ENCODE results near the gene ZFYVE21. TPM values are rescaled to one million over a fixed set of nuclear protein-coding genes. Genes with fewer than 3 reads are reported as not detected.
"Not testable (repeated sequence)": the region's sequence is repeated elsewhere in the genome, so short reads cannot be mapped to it uniquely, and the experiment has no call there.

ZFYVE21 gene
- total RNA-seq, 1 experiment from 2014 or later = 47.2 TPM

- Histone ChIP-seq H3K36me3 (ENCODE audit: low read depth, low read length) (peaks cover 39% of the 10 kb centered on the region), H3K27me3 (ENCODE audit: low read length) (no peaks in the 10 kb centered on the region), H3F3A (ENCODE audit: low read length, unreplicated experiment) (peaks cover 4% of the 10 kb centered on the region), H3K4me2 (ENCODE audit: low read length) (no peak overlapping the region), H3K4me3 (ENCODE audit: low read length) (no peak overlapping the region), H3K79me2 (ENCODE audit: low read length) (no peaks in the 10 kb centered on the region; the same call in 1 of the 2 replicates), H4K20me1 (ENCODE audit: low read length) (0 out of 2 replicates have a peak, but pooled peaks cover 4% of the 10 kb centered on the region), H3K4me1 (ENCODE audit: insufficient read depth, low read length) (peaks cover 23% of the 10 kb centered on the region), H3K9me2 (replicated peaks; ENCODE audit: low read length) (no peaks in the 10 kb centered on the region), H2AFZ (ENCODE audit: low read length) (no peak overlapping the region), H3K27ac (ENCODE audit: low read length) (no peak overlapping the region), H3K9me3 (ENCODE audit: low read length) (no peaks in the 10 kb centered on the region), H3K9ac (ENCODE audit: low read length) (no peak overlapping the region)
- ATAC-seq = no peak
- intact Hi-C loops (cut with micrococcal nuclease) = no loop called here
- no peak for DNase-seq
- TF ChIP-seq EZH2phosphoT487 (IDR thresholded peaks at IDR 0.05; ENCODE audit: borderline replicate concordance, low read length) = no peak
- TF ChIP-seq CTCF (conservative IDR thresholded peaks at IDR 0.05; ENCODE audit: low read depth, low read length) = no peak
- TF ChIP-seq EZH2 (IDR thresholded peaks at IDR 0.05; ENCODE audit: low read length, unreplicated experiment) = no peak
- CTCF ChIA-PET = no interaction called here
- no TSS peak for BruUV-seq (replicated peaks)
- POLR2A ChIA-PET (ENCODE audit: unreplicated experiment) = no interaction called here
Measured at GRCh38 chr14:103688906-103689902, 26.4 kb upstream of the ZFYVE21 start.

- intact Hi-C loops (cut with micrococcal nuclease) = no loop called here
- Histone ChIP-seq H3K9ac (ENCODE audit: low read length) (no peak overlapping the region), H3K4me1 (ENCODE audit: insufficient read depth, low read length) (peaks cover 23% of the 10 kb centered on the region), H3K79me2 (ENCODE audit: low read length) (no peaks in the 10 kb centered on the region; the same call in 1 of the 2 replicates), H3K27ac (ENCODE audit: low read length) (no peak overlapping the region), H3K9me3 (ENCODE audit: low read length) (no peaks in the 10 kb centered on the region), H4K20me1 (ENCODE audit: low read length) (0 out of 2 replicates have a peak, but pooled peaks cover 4% of the 10 kb centered on the region), H3K4me3 (ENCODE audit: low read length) (no peak overlapping the region), H3K4me2 (ENCODE audit: low read length) (no peak overlapping the region), H3F3A (ENCODE audit: low read length, unreplicated experiment) (peaks cover 4% of the 10 kb centered on the region), H3K36me3 (ENCODE audit: low read depth, low read length) (peaks cover 35% of the 10 kb centered on the region), H3K27me3 (ENCODE audit: low read length) (no peaks in the 10 kb centered on the region), H3K9me2 (replicated peaks; ENCODE audit: low read length) (no peaks in the 10 kb centered on the region), H2AFZ (ENCODE audit: low read length) (no peak overlapping the region)
- DNase-seq (no peak), ATAC-seq (no peak)
- ChIA-PET CTCF (no interaction called here), POLR2A (ENCODE audit: unreplicated experiment) (no interaction called here)
- no TSS peak for BruUV-seq (replicated peaks)
- TF ChIP-seq CTCF (conservative IDR thresholded peaks at IDR 0.05; ENCODE audit: low read depth, low read length) (no peak), EZH2 (IDR thresholded peaks at IDR 0.05; ENCODE audit: low read length, unreplicated experiment) (no peak), EZH2phosphoT487 (IDR thresholded peaks at IDR 0.05; ENCODE audit: borderline replicate concordance, low read length) (no peak)
Measured at GRCh38 chr14:103690332-103690731, 25.3 kb upstream of the ZFYVE21 start.

GRCh38 chr14:103691655-103692054 lies 24.0 kb upstream of the ZFYVE21 start:
- peaks cover 27% of the 10 kb centered on the region for H3K36me3 ChIP-seq (ENCODE audit: low read depth, low read length)
- H3K79me2 ChIP-seq (ENCODE audit: low read length); POLR2A ChIA-PET (ENCODE audit: unreplicated experiment); H3K4me2 ChIP-seq (ENCODE audit: low read length); H3K9me3 ChIP-seq (ENCODE audit: low read length); H3K27ac ChIP-seq (ENCODE audit: low read length); H3K4me3 ChIP-seq (ENCODE audit: low read length); CTCF ChIA-PET; intact Hi-C loops (cut with micrococcal nuclease); H3K27me3 ChIP-seq (ENCODE audit: low read length); DNase-seq; H3K9me2 ChIP-seq (replicated peaks; ENCODE audit: low read length); ATAC-seq; H3K9ac ChIP-seq (ENCODE audit: low read length); BruUV-seq (replicated peaks); H2AFZ ChIP-seq (ENCODE audit: low read length); H3F3A ChIP-seq (ENCODE audit: low read length, unreplicated experiment); H4K20me1 ChIP-seq (ENCODE audit: low read length): not testable (repeated sequence)
- H3K4me1 ChIP-seq (ENCODE audit: insufficient read depth, low read length) = peaks cover 23% of the 10 kb centered on the region

Measured in PC-3 (cell line).